ENCODE results near the gene METTL13.

GRCh38 chr1:171803461-171804022 lies 22.1 kb downstream of the METTL13 start:
- TF ChIP-seq CTCF (conservative IDR thresholded peaks at IDR 0.05 in 1 of 2, IDR thresholded peaks at IDR 0.05 in 1 of 2; ENCODE audit: low read depth in 1 of 2, low read length in 2 of 2) = no peak
- TF ChIP-seq EZH2 (IDR thresholded peaks at IDR 0.05; ENCODE audit: low read length, missing control alignments) = no peak
